Stimulated activated CD8-positive, alpha-beta memory T cell treated with anti-CD3 and anti-CD28 coated beads, Interleukin-12 subunit alpha, Interleukin-12 subunit beta, amount 100 ng/mL, for 24 hours (primary cell): ENCODE measurements around the gene LAMA3.

ENCODE experiments used
- DNase-seq: peaks from one replicate; pipeline ENCODE4 v3.0.0-alpha.2; 2020; ENCODE audit errors: extremely low read depth

LAMA3 gene

GRCh38 chr18:23669804-23670405 lies 19.3 kb upstream of the LAMA3 start:
- no peak for DNase-seq

GRCh38 chr18:23671564-23671963 lies 17.7 kb upstream of the LAMA3 start:
- DNase-seq: no peak

GRCh38 chr18:23673725-23674124 lies 15.5 kb upstream of the LAMA3 start:
- no peak for DNase-seq

- DNase-seq: no peak
Measured at GRCh38 chr18:23675236-23675635, 14.0 kb upstream of the LAMA3 start.

GRCh38 chr18:23675896-23676295 lies 13.4 kb upstream of the LAMA3 start:
- no peak for DNase-seq

- DNase-seq: no peak
Measured at GRCh38 chr18:23682045-23682444, 7.2 kb upstream of the LAMA3 start.

- no peak for DNase-seq
Measured at GRCh38 chr18:23682472-23682871, 6.8 kb upstream of the LAMA3 start.

- DNase-seq: no peak
Measured at GRCh38 chr18:23683155-23683554, 6.1 kb upstream of the LAMA3 start.

GRCh38 chr18:23683671-23684070 lies 5.6 kb upstream of the LAMA3 start:
- no peak for DNase-seq

- DNase-seq: no peak
Measured at GRCh38 chr18:23684515-23685197, 4.6 kb upstream of the LAMA3 start.

- DNase-seq: no peak
Measured at GRCh38 chr18:23688528-23688927, 725 bp upstream of the LAMA3 start.

GRCh38 chr18:23689616-23690504 lies 607 bp downstream of the LAMA3 start:
- DNase-seq: no peak

GRCh38 chr18:23690505-23691068 lies 1.3 kb downstream of the LAMA3 start:
- DNase-seq: no peak

- no peak for DNase-seq
Measured at GRCh38 chr18:23693846-23694245, 4.6 kb downstream of the LAMA3 start.

GRCh38 chr18:23694637-23695430 lies 5.6 kb downstream of the LAMA3 start:
- no peak for DNase-seq

- no peak for DNase-seq
Measured at GRCh38 chr18:23701017-23701416, 11.8 kb downstream of the LAMA3 start.

GRCh38 chr18:23701544-23702064 lies 12.4 kb downstream of the LAMA3 start:
- no peak for DNase-seq

GRCh38 chr18:23702606-23703005 lies 13.4 kb downstream of the LAMA3 start:
- DNase-seq: no peak

GRCh38 chr18:23703057-23703986 lies 14.1 kb downstream of the LAMA3 start:
- DNase-seq: no peak

- no peak for DNase-seq
Measured at GRCh38 chr18:23703987-23704384, 14.7 kb downstream of the LAMA3 start.
